ENCODE data around the gene ARHGAP10. TPM values are rescaled to one million over a fixed set of nuclear protein-coding genes. Genes with fewer than 3 reads are reported as not detected.
A peak's percentile ranks its signal among the peaks of the same experiment; 100 is the strongest.

Gene ARHGAP10
- total RNA-seq, 2 donors from 2014 or later: 23.9 to 28.7 TPM

GRCh38 chr4:147828331-147828905 is 96.5 kb downstream of the ARHGAP10 start:
- DNase-seq (no peak), ATAC-seq (no peak)
- WGBS, 2 donors: 71 to 82% methylated on average over 3 of the region's 3 CpGs
- Histone ChIP-seq H3K27ac (no peak overlapping the region), H3K9me3 (no peaks in the 10 kb centered on the region), H3K4me3 (no peak overlapping the region), H3K36me3 (replicated peaks in 1 of 2; ENCODE audit: insufficient read depth in 1 of 2, low read depth in 2 of 2) (no peaks in the 10 kb centered on the region), H3K27me3 (no peaks in the 10 kb centered on the region), H3K4me1 (peaks cover 68% of the 10 kb centered on the region)
- TF ChIP-seq CTCF (IDR thresholded peaks at IDR 0.05) (no peak), POLR2A (IDR thresholded peaks at IDR 0.05) (no peak)
- intact Hi-C loops (cut with DNase I): no loop called here

DNA sequence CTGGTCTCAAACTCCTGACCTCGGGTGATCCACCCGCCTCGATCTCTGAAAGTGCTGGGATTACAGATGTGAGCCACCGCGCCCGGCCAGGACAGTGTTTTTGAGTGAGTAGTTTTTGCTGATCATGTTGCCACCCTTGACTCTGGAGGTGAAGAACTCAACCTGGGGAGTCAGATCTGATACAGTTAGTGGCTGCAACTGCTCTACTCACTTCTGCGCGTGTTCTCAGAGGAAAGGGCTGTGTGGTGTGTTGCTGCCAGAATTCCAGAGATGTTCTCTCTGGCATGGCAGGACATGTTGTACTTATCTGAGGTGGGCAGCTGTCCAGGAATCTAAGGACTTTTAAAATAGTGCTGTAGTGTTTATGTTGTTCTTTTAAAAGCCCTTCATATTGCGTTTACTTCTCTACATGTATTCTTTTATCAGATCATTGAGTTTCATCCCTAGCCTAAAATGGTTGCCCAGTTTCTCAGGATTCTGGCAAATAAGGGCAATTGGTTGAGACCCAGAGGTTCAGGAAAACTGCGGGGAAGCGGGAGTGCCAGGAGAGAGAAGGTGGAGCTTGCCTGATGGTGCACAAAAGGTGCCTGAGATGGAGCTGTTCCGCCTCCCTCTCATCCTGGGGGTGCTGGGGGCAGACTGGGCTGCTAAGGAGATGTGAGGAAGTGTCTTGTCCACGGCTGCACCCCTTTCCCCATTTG is 97.7 kb downstream of the ARHGAP10 start:
- 72 to 77% methylated on average over 13 of the region's 13 CpGs for whole genome bisulfite sequencing, 2 donors
- no peak for ATAC-seq
- Histone ChIP-seq H3K9me3 (no peaks in the 10 kb centered on the region), H3K27me3 (no peaks in the 10 kb centered on the region), H3K27ac (peak overlapping the region in 3 of 4 donors; percentile 9 to 28 (median 23)), H3K4me3 (no peak overlapping the region), H3K36me3 (replicated peaks in 1 of 2; ENCODE audit: insufficient read depth in 1 of 2, low read depth in 2 of 2) (no peaks in the 10 kb centered on the region), H3K4me1 (peaks cover 61% of the 10 kb centered on the region)
- peak in 3 of 4 donors; percentile 29 to 58 (median 51) for DNase-seq
- TF ChIP-seq POLR2A (IDR thresholded peaks at IDR 0.05) (no peak), CTCF (IDR thresholded peaks at IDR 0.05) (no peak)
- intact Hi-C loops (cut with DNase I): no loop called here

DNA sequence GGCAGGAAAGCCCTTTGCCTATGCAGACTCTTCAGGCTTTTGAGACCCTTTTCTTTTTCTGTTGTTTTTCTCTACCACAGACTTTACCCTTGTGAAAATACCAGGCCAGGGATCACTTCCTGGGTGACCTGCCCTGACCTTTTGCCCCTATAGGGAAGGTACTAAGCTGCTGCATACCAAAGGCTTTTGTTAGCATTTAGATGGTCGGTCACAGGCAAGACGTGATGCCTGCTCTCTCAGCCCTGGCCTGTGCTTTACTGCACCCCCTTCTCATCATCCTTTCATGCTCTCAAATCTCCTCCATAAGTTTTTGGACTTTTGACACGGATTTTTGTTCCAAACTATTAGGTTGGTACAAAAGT is 98.2 kb downstream of the ARHGAP10 start:
- Histone ChIP-seq H3K4me1 (peaks cover 56% of the 10 kb centered on the region), H3K36me3 (replicated peaks in 1 of 2; ENCODE audit: insufficient read depth in 1 of 2, low read depth in 2 of 2) (no peaks in the 10 kb centered on the region), H3K27me3 (no peaks in the 10 kb centered on the region), H3K4me3 (no peak overlapping the region), H3K9me3 (no peaks in the 10 kb centered on the region), H3K27ac (peak overlapping the region in 2 of 4 donors; percentile 9 to 28)
- 89 to 93% methylated on average over 3 of the region's 3 CpGs for WGBS, 2 donors
- DNase-seq (no peak), ATAC-seq (no peak)
- TF ChIP-seq POLR2A (IDR thresholded peaks at IDR 0.05): no peak
- no peak for TF ChIP-seq CTCF (IDR thresholded peaks at IDR 0.05)
- intact Hi-C loops (cut with DNase I): no loop called here

- H3K9me3 ChIP-seq: no peaks in the 10 kb centered on the region
- ATAC-seq (no peak), DNase-seq (no peak)
- H3K4me3 ChIP-seq: no peak overlapping the region
- H3K27me3 ChIP-seq: no peaks in the 10 kb centered on the region
- H3K36me3 ChIP-seq (replicated peaks in 1 of 2; ENCODE audit: insufficient read depth in 1 of 2, low read depth in 2 of 2): no peaks in the 10 kb centered on the region
- peaks cover 47% of the 10 kb centered on the region for H3K4me1 ChIP-seq
- 72 to 81% methylated on average over 3 of the region's 3 CpGs for WGBS, 2 donors
- TF ChIP-seq POLR2A (IDR thresholded peaks at IDR 0.05): no peak
- no peak for TF ChIP-seq CTCF (IDR thresholded peaks at IDR 0.05)
- intact Hi-C loops (cut with DNase I): no loop called here
- H3K27ac ChIP-seq: peak overlapping the region in 3 of 4 donors; percentile 3 to 71 (median 58)
Observed at GRCh38 chr4:147830987-147831386, 99.1 kb downstream of the ARHGAP10 start.
